ENCODE measurements around the gene TTC34.

Gene TTC34

GRCh38 chr1:2636733-2637132, 164.8 kb downstream of the TTC34 start:
- TF ChIP-seq CTCF (conservative IDR thresholded peaks at IDR 0.05; ENCODE audit: low read length), result no peak
- no peak overlapping the region for H3K4me3 ChIP-seq (ENCODE audit: low read length)
- no peak for DNase-seq (ENCODE audit: low read depth)

GRCh38 chr1:2635361-2636010, 166.0 kb downstream of the TTC34 start:
- no peak for DNase-seq (ENCODE audit: low read depth)
- no peak overlapping the region for H3K4me3 ChIP-seq (ENCODE audit: low read length)
- no peak for TF ChIP-seq CTCF (conservative IDR thresholded peaks at IDR 0.05; ENCODE audit: low read length)

GRCh38 chr1:2633936-2634491, 167.5 kb downstream of the TTC34 start:
- no peak overlapping the region for H3K4me3 ChIP-seq (ENCODE audit: low read length)
- DNase-seq (ENCODE audit: low read depth), result no peak
- no peak for TF ChIP-seq CTCF (conservative IDR thresholded peaks at IDR 0.05; ENCODE audit: low read length)

GRCh38 chr1:2633366-2633935, 168.0 kb downstream of the TTC34 start:
- DNase-seq (ENCODE audit: low read depth), result no peak
- no peak for TF ChIP-seq CTCF (conservative IDR thresholded peaks at IDR 0.05; ENCODE audit: low read length)
- no peak overlapping the region for H3K4me3 ChIP-seq (ENCODE audit: low read length)

- no peak within 1 kb of the TSS for H3K4me3 ChIP-seq (ENCODE audit: low read length)
- TF ChIP-seq CTCF (conservative IDR thresholded peaks at IDR 0.05; ENCODE audit: low read length), result no peak
- no peak for DNase-seq (ENCODE audit: low read depth)
Measured at GRCh38 chr1:2632561-2633361, 168.7 kb downstream of the TTC34 start, which contains the start of gene MMEL1. Gene MMEL1 (minus strand): TSS chr1:2633016. CDS start chr1:2629484, 3,532 bp downstream.

- no peak overlapping the region for H3K4me3 ChIP-seq (ENCODE audit: low read length)
Measured at GRCh38 chr1:2632051-2632430, 169.5 kb downstream of the TTC34 start.

More at GRCh38 chr1:2632051-2632430, 169.5 kb downstream of the TTC34 start:
- TF ChIP-seq CTCF (conservative IDR thresholded peaks at IDR 0.05; ENCODE audit: low read length), result no peak
- no peak for DNase-seq (ENCODE audit: low read depth)
